Heart right ventricle (tissue), 16 donors: ENCODE data around the gene HES5. TPM values are rescaled to one million over a fixed set of nuclear protein-coding genes. Genes with fewer than 3 reads are reported as not detected.
"Not testable (repeated sequence)": the region's sequence is repeated elsewhere in the genome, so short reads cannot be mapped to it uniquely, and the experiment has no call there.

Experiments
- ATAC-seq, 8 donors: fragments of 200-7000 bp; cut with Tn5 transposase; one replicate each; pipeline ENCODE4 v1.9.1; 2020; ENCODE audit warnings: mild to moderate bottlenecking in 8 of 8, moderate library complexity in 8 of 8, moderate number of reproducible peaks in 1 of 8
- DNase-seq, 2 donors: peaks; one replicate each; pipeline ENCODE4 v3.0.0-alpha.2; 2020
- H3K27ac ChIP-seq, 10 donors: fragments of 200-600 bp; sonication (generic) in 2 of 10; one replicate each; pipeline versions ENCODE4 v1.5.0 to v1.8.0; 2020 to 2022; ENCODE audit warnings: mild to moderate bottlenecking in 3 of 10
- H3K27me3 ChIP-seq, 7 donors: fragments of 200-600 bp; one replicate each; pipeline ENCODE4 v1.8.0; 2021 to 2022; ENCODE audit warnings: mild to moderate bottlenecking in 2 of 7
- H3K36me3 ChIP-seq, 9 donors: fragments of 200-600 bp; sonication (generic) in 1 of 9; one replicate each; pipeline versions ENCODE4 v1.5.0 to v1.8.0; 2020 to 2022; ENCODE audit warnings: mild to moderate bottlenecking in 2 of 9
- H3K4me1 ChIP-seq, 9 donors: fragments of 200-600 bp; sonication (generic) in 1 of 9; one replicate each; pipeline versions ENCODE4 v1.5.0 to v1.8.0; 2020 to 2022; ENCODE audit warnings: mild to moderate bottlenecking in 4 of 9
- H3K4me3 ChIP-seq, 10 donors: fragments of 200-600 bp; sonication (generic) in 2 of 10; one replicate each; pipeline versions ENCODE4 v1.5.0 to v1.8.0; 2020 to 2022; ENCODE audit warnings: mild to moderate bottlenecking in 7 of 10, moderate library complexity in 2 of 10
- H3K9me3 ChIP-seq, 11 donors: fragments of 200-600 bp in 10 of 11; sonication (generic) in 2 of 11; one replicate each; pipeline versions ENCODE4 v1.5.0 to v1.8.0; 2013 to 2022; ENCODE audit warnings: mild to moderate bottlenecking in 2 of 11, control low read depth in 1 of 11, moderate library complexity in 1 of 11
- CTCF ChIP-seq, 9 donors: fragments of 200-600 bp; sonication (generic) in 2 of 9; IDR thresholded peaks; one replicate each; pipeline versions ENCODE4 v1.5.0 to v1.8.0; 2021 to 2022; ENCODE audit warnings: antibody characterized with exemption in 9 of 9, mild to moderate bottlenecking in 5 of 9, moderate library complexity in 1 of 9
- WGBS, 2 donors: extraction: QIAGEN DNeasy Blood & Tissue Kit; methylation state at CpG; one replicate each; pipeline ENCODE4 v1.1.7; 2013; ENCODE audit warnings: inconsistent platforms in 1 of 2; 5-methylcytosine and 5-hydroxymethylcytosine counted together
- intact Hi-C, 10 donors: fragments of 100-400 bp; cut with DNase I; formaldehyde crosslinking; loops; one replicate each; pipeline versions ENCODE4 v1.11.1 to v1.14.2; 2022
- polyA plus RNA-seq, 2 donors: library from polyadenylated mRNA; stranded (reverse); fragments of 200-250 nt; gene quantifications; one replicate each; pipeline ENCODE4 v1.2.3, GENCODE V29; 2013
- total RNA-seq, 10 donors: library from RNA; stranded (reverse); fragmentation: NEBNext Ultra II Directional in 3 of 10; extraction: Animal tissue kit (Norgen Biotek cat#: 25700) in 3 of 10; gene quantifications; one replicate each; pipeline versions ENCODE4 v1.2.1 to v1.2.4, GENCODE V29; 2021 to 2023
- donor health status: Arrhythmogenic right ventricular cardiomyopathy.
- donor health status: ischemic (EF 13 %, LVEDD 7.1; RV severe dilation, severe dysfunction).
- donor health status: healthy with polysubstance abuse.
- donor health status: DM: no; HTN: yes; CAD: no.
- donor health status: DM: no; HTN: no; CAD: no.
- donor health status: ischemic (EF 25% LVEDD 6.9; RV normal size, moderate dysfunction).
- donor health status: ischemic (EF 25% LVEDD 5.7; RV mildly dilated, moderate dysfunction).
- donor health status: healthy.
- donor health status: DM: yes; HTN: yes; CAD: no.
- donor health status: Ischemic cardiomyopathy.
- donor health status: ischemic (EF 35%, LVEDD 5.7; RV mildly dilated, moderate dysfunction).
- donor health status: nonischemic (EF 11% LVEDD 7.7; RV severe dilation, severe dysfunction).
- donor health status: DM: yes; HTN: yes; CAD: no.
- donor health status: PGD.
- donor health status: ischemic (EF 29% LVEDD 5.4; RV normal size, mild dysfunction).
- donor health status: nonischemic (EF 23%, LVEDD 6.1; RV moderate dilation, normal function).

The HES5 gene
- total and polyA plus RNA-seq, 12 donors: 0.51 to 3.1 (median 1.2) TPM; not detected in 1

DNA sequence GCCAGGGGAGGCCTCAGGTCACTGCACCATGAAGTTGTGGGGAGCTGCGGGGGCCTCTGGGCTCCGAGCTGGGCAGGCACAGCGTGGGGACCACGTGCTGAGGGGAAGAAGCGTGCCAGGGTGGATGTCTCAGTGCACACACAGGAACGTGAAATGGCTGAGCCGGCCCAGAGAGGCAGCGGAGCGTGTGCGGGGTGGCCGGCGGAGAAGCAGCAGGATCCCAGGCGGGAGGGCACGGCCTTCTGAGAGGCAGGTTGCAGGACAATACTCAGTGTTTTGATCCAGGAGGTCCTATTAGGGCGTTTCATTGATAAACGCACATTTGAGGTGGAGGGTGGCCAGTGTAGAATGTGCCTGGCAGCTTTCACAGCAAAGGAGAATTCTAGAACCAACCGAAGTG lies 39.0 kb upstream of the HES5 start:
- Histone ChIP-seq H3K4me1 (no peaks in the 10 kb centered on the region), H3K9me3 (peaks cover 0 to 10% (median 0%) of the 10 kb centered on the region in 11 donors), H3K27ac (no peak overlapping the region), H3K27me3 (peaks cover 0 to 22% (median 0%) of the 10 kb centered on the region in 7 donors), H3K4me3 (no peak overlapping the region), H3K36me3 (no peaks in the 10 kb centered on the region)
- DNase-seq (no peak), ATAC-seq (no peak)
- intact Hi-C loops: no loop called here
- no peak for TF ChIP-seq CTCF (IDR thresholded peaks at IDR 0.05)
- WGBS, 2 donors: 84 to 86% methylated on average over 15 to 16 of the region's 17 CpGs

DNA sequence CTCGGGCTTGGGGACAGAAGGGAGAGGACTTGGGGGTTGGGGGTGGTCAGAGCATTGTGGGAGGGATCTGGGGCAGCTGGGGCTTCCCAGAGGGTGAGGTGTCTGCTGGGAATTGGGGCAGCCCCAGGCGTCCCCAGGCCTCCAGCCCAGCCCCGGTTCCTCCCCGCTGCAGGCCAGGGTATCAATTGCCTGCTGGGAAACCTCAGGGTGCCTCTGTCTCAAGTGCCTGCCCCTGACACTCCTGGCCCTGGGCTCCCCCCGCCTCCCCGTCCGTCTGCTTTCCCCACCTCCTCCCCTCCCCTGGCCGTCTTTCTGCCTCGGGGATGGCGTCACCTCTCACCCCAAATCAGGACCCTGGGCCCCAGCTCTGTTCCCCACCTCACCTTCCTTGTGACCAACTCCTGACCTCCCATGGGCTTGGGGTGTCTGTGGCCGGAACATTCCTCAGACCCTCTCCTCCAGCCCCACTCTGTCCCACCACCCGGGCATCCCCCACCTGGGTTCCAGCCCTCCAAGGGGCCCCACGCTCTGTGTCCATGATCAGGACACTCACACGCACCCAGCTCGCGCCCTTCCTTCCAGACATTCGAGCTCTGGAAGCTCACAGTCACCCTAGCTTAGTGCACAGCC lies 38.2 kb upstream of the HES5 start:
- H3K9me3 ChIP-seq, H3K36me3 ChIP-seq, DNase-seq, H3K27ac ChIP-seq, H3K4me1 ChIP-seq, H3K4me3 ChIP-seq, intact Hi-C loops: not testable (repeated sequence)
- peak in 1 of 8 donors; percentile 11 for ATAC-seq
- WGBS, 2 donors: 44 to 52% methylated on average over 9 to 11 of the region's 17 CpGs
- peaks cover 0 to 22% (median 0%) of the 10 kb centered on the region in 7 donors for H3K27me3 ChIP-seq

DNA sequence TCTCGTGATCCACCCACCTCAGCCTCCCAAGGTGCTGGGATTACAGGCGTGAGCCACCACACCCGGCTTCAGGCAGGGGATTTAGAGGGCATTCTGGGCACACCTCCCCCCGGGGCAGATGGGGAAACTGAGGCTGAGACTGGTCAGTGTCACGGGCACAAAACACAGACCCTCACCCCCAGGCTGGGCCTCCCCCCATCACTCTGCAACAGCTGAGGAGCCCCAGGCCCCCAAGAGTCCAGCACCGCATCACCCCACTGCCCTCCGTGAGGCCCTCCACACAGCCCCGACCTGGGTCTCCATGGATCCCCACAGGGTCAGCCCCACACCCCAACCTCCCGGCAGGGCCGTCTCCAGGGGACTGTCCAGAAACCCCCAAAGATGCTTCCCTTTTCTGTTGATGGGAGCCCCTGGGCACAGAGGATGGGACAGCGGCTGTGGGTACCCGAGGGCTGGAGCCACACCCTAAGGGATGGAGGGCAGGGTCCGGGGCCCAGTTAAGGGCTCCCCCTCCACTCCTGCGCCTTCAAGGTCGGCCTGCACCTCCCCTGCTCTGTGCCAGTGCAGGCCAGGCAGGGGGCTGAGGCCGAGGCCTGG lies 37.1 kb upstream of the HES5 start:
- Histone ChIP-seq H3K27ac (no peak overlapping the region), H3K36me3 (peaks cover 0 to 18% (median 0%) of the 10 kb centered on the region in 9 donors), H3K4me3 (no peak overlapping the region), H3K4me1 (no peaks in the 10 kb centered on the region), H3K9me3 (no peaks in the 10 kb centered on the region), H3K27me3 (peaks cover 0 to 22% (median 0%) of the 10 kb centered on the region in 7 donors)
- intact Hi-C loops: no loop called here
- DNase-seq: peak in 1 of 2 donors; percentile 8
- ATAC-seq: no peak
- TF ChIP-seq CTCF (IDR thresholded peaks at IDR 0.05): no peak
- 82 to 84% methylated on average over 16 of the region's 16 CpGs for WGBS, 2 donors

DNA sequence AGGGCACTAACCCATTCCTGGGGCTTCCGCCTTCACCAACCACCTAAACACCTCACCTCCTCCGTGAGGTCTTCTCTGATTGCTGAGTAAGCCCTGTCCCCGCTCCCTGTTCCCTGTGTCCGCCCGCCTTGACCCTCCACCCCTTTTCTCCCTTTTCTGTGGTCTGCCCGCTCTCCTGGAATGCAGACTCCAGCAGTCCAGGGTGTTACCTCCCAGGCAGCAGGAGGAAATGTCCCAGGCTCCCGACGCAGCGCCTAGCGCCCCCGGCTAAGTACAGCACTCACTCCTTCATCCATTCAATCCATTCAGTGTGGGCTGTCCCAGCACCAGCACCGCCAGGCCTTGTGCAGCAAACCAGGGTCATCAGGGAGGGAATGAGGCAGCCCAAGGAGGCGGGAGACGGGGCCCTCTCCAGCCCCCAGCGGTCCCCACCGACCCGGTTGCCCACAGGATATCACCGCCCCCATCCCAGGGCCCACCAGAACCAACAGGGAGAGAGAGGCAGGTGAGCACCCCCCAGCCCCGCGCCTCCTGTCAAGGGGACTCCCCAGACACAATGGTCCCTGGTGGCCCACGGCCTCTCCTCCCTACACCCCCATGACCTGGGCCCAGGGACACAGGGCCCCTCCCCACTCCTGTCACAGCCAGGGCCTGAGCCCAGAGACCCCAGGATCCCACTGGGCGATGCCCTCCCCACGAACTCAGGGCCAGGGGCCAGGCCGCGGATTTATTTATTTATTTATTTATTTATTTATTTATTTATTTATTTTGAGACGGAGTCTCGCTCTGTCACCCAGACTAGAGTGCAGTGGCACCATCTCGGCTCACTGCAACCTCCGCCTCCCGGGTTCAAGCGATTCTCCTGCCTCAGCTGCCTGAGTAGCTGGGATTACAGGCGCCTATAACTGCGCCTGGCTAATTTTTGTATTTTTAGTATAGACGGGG lies 36.3 kb upstream of the HES5 start:
- Histone ChIP-seq H3K27ac (no peak overlapping the region), H3K36me3 (peaks cover 0 to 26% (median 0%) of the 10 kb centered on the region in 9 donors), H3K4me3 (no peak overlapping the region), H3K9me3 (no peaks in the 10 kb centered on the region), H3K4me1 (no peaks in the 10 kb centered on the region), H3K27me3 (peaks cover 0 to 22% (median 0%) of the 10 kb centered on the region in 7 donors)
- 70 to 79% methylated on average over 34 of the region's 34 CpGs for WGBS, 2 donors
- DNase-seq (peak in 1 of 2 donors; percentile 11), ATAC-seq (no peak)
- TF ChIP-seq CTCF (IDR thresholded peaks at IDR 0.05): no peak
- intact Hi-C loops: no loop called here
